Endothelial cell of umbilical vein (primary cell): Measurements from ENCODE around the gene INSL6. TPM values are rescaled to one million over a fixed set of nuclear protein-coding genes. Genes with fewer than 3 reads are reported as not detected.

ENCODE experiments used
- BruUV-seq: library from RNA; stranded (reverse); fragments of 400-500 nt; replicated peaks from 2 replicates; lab custom pipeline; 2021; lab: Mats Ljungman, UMichigan
- CTCF ChIA-PET: fragments of 300-600, 350-600 bp; sonication (Branson Sonifier 250); formaldehyde crosslinking; loops from one replicate; lab custom pipeline; 2021; ENCODE audit warnings: antibody characterized with exemption, inconsistent platforms; lab: Charles Lee
- POLR2A ChIA-PET: fragments of 300-600, 350-600 bp; sonication (Branson Sonifier 250); formaldehyde crosslinking; loops from one replicate; lab custom pipeline; 2021; ENCODE audit warnings: antibody characterized with exemption, inconsistent platforms; lab: Charles Lee
- DNase-seq: peaks from one replicate; pipeline ENCODE4 v3.0.0-alpha.2; 2011; ENCODE audit warnings: low read depth, low spot score
- FAIRE-seq: peaks from 2 replicates; lab custom pipeline; 2011; peaks lifted over from hg19 to GRCh38; lab: Jason Lieb, UNC
- H2AFZ ChIP-seq: 2 replicates; pipeline ENCODE4 v1.6.0; 2012; ENCODE audit warnings: low read depth, low read length, control low read depth, inconsistent platforms
- H3K27ac ChIP-seq: 2 replicates; pipeline ENCODE4 v1.5.1; 2011; ENCODE audit warnings: low read depth, mild to moderate bottlenecking, control low read depth, low read length, moderate library complexity; ENCODE audit not compliant: insufficient read depth
- H3K27me3 ChIP-seq, 2 experiments: 2 replicates each; pipeline versions ENCODE4 v1.6.0 to v1.6.1; 2011; ENCODE audit warnings: low read length in 2 of 2, mixed read lengths in 1 of 2; ENCODE audit not compliant: control insufficient read depth in 2 of 2, insufficient read depth in 2 of 2
- H3K36me3 ChIP-seq, 2 experiments: 2 replicates in 1 of 2; 3 replicates in 1 of 2; pipeline ENCODE4 v1.5.1; 2011; ENCODE audit warnings: low read length in 2 of 2, mild to moderate bottlenecking in 1 of 2, moderate library complexity in 1 of 2; ENCODE audit not compliant: control insufficient read depth in 2 of 2, insufficient read depth in 2 of 2; ENCODE audit errors: extremely low read depth in 1 of 2
- H3K4me1 ChIP-seq: 3 replicates; pipeline ENCODE4 v1.5.1; 2011; ENCODE audit warnings: mild to moderate bottlenecking, low read length; ENCODE audit not compliant: control insufficient read depth, insufficient read depth; ENCODE audit errors: extremely low read depth
- H3K4me2 ChIP-seq: 2 replicates; pipeline ENCODE4 v1.6.1; 2011; ENCODE audit warnings: low read length, control low read depth, mixed read lengths; ENCODE audit not compliant: insufficient read depth
- H3K4me3 ChIP-seq, 3 experiments: fragments of 200-600 bp in 1 of 3; sonication (generic), shearing (Covaris generic) in 1 of 3; replicated peaks in 1 of 3; 2 replicates each; pipeline ENCODE4 v1.5.1; 2011 to 2016; ENCODE audit warnings: control low read depth in 3 of 3, low read length in 3 of 3, mild to moderate bottlenecking in 2 of 3, inconsistent platforms in 1 of 3, low read depth in 1 of 3, moderate library complexity in 1 of 3; ENCODE audit not compliant: insufficient read depth in 1 of 3
- H3K79me2 ChIP-seq: 2 replicates; pipeline ENCODE4 v1.6.0; 2012; ENCODE audit warnings: low read length, inconsistent platforms; ENCODE audit not compliant: control insufficient read depth, insufficient read depth
- H3K9ac ChIP-seq: replicated peaks from 2 replicates; pipeline ENCODE3; 2011; ENCODE audit warnings: low read length, control low read depth; ENCODE audit not compliant: insufficient read depth; ENCODE audit errors: extremely low read depth
- H3K9me1 ChIP-seq: replicated peaks from 3 replicates; pipeline ENCODE4 v1.6.0; 2011; ENCODE audit warnings: mild to moderate bottlenecking, low read length; ENCODE audit not compliant: control insufficient read depth, insufficient read depth; ENCODE audit errors: extremely low read depth
- H3K9me3 ChIP-seq: replicated peaks from 2 replicates; pipeline ENCODE4 v1.5.1; 2012; ENCODE audit warnings: low read length, inconsistent platforms; ENCODE audit not compliant: control insufficient read depth, insufficient read depth
- H4K20me1 ChIP-seq: replicated peaks from 2 replicates; pipeline ENCODE3; 2011; ENCODE audit warnings: mild to moderate bottlenecking, low read length; ENCODE audit not compliant: control insufficient read depth, insufficient read depth; ENCODE audit errors: extremely low read depth
- CTCF ChIP-seq, 2 donors: IDR thresholded peaks; 1 replicate in 1 of 2; 2 replicates in 1 of 2; pipeline ENCODE4 v1.5.1; 2011; ENCODE audit warnings: low read length in 2 of 2, mild to moderate bottlenecking in 2 of 2, moderate library complexity in 2 of 2, control low read depth in 1 of 2, inconsistent platforms in 1 of 2, low read depth in 1 of 2; ENCODE audit not compliant: insufficient read depth in 1 of 2; ENCODE audit errors: extremely low read depth in 1 of 2
- EZH2 ChIP-seq: IDR thresholded peaks from 2 replicates; pipeline ENCODE4 v1.6.1; 2012; ENCODE audit warnings: borderline replicate concordance, low read depth, mild to moderate bottlenecking, moderate library complexity, low read length, inconsistent platforms; ENCODE audit not compliant: severe bottlenecking
- FOS ChIP-seq: IDR thresholded peaks from 2 replicates; pipeline ENCODE4 v1.6.1; 2011; ENCODE audit warnings: mild to moderate bottlenecking, low read length, moderate library complexity, borderline replicate concordance; ENCODE audit not compliant: insufficient read depth
- GATA2 ChIP-seq: IDR thresholded peaks from 2 replicates; pipeline ENCODE4 v1.7.0; 2011; ENCODE audit warnings: low read depth, mild to moderate bottlenecking, moderate library complexity, mixed read lengths, low read length; ENCODE audit not compliant: insufficient read length, insufficient read depth
- JUN ChIP-seq: IDR thresholded peaks from 2 replicates; pipeline ENCODE4 v1.6.1; 2011; ENCODE audit warnings: borderline replicate concordance, low read depth; ENCODE audit not compliant: insufficient read length, insufficient read depth
- MAX ChIP-seq: IDR thresholded peaks from 2 replicates; pipeline ENCODE4 v1.6.1; 2011; ENCODE audit not compliant: insufficient read depth, insufficient read length
- MYC ChIP-seq: IDR thresholded peaks from one replicate; pipeline ENCODE4 v1.6.1; 2011; ENCODE audit warnings: mild to moderate bottlenecking, low read depth, low read length
- dilution Hi-C: fragments of 300-500 bp; cut with MboI; formaldehyde crosslinking; loops from one replicate; pipeline ENCODE4 v1.15.0; 2019; ENCODE audit warnings: low sequenced_read_pairs; ENCODE audit not compliant: extremely low pct_ligation_motif_present
- intact Hi-C: fragments of 100-400 bp; cut with micrococcal nuclease; formaldehyde crosslinking; loops from one replicate; pipeline ENCODE4 v1.10.0; 2022
- polyA plus RNA-seq, 4 experiments: library from polyadenylated mRNA; depleted of rRNA in 3 of 4; stranded (reverse) in 3 of 4; unstranded in 1 of 4; fragments of >200 nt; gene quantifications; 2 replicates each; pipeline versions ENCODE4 v1.2.1 to v1.2.3, GENCODE V29; 2011 to 2012; ENCODE audit warnings: missing spikeins in 1 of 4
- small RNA-seq: library from RNA; depleted of rRNA; stranded (forward); fragments of <200 nt; gene quantifications from one replicate; pipeline ENCODE3, GENCODE V24; 2012; ENCODE audit warnings: low replicate concordance, low read depth; ENCODE audit not compliant: insufficient read depth, insufficient read length
- total RNA-seq: library from RNA; stranded (reverse); gene quantifications from 2 replicates; pipeline ENCODE4 v1.2.3, GENCODE V29; 2021

The INSL6 gene
- total and polyA plus RNA-seq, 2 donors (not counting 3 experiments of a cell fraction or from before 2014, with no cell fraction given), result not detected

GRCh38 chr9:5113994-5114748, 71.3 kb downstream of the INSL6 start:
- H3K27ac ChIP-seq, result no peak overlapping the region
- CTCF ChIA-PET, result no interaction called here
- dilution Hi-C loops, result no loop called here
- POLR2A ChIA-PET, result no interaction called here
- intact Hi-C loops, result no loop called here
- H3K36me3 ChIP-seq, result peaks cover 0 to 15% of the 10 kb centered on the region in 2 experiments
- FAIRE-seq (no peak), DNase-seq (no peak)
- no peak overlapping the region for H3K4me3 ChIP-seq
- H3K9me1 ChIP-seq, result no peaks in the 10 kb centered on the region
- H4K20me1 ChIP-seq, result no peaks in the 10 kb centered on the region
- no peak overlapping the region for H2AFZ ChIP-seq
- H3K9ac ChIP-seq, result no peak overlapping the region
- H3K4me2 ChIP-seq, result no peak overlapping the region
- H3K79me2 ChIP-seq, result no peaks in the 10 kb centered on the region
- H3K4me1 ChIP-seq, result no peaks in the 10 kb centered on the region
- no TSS peak for BruUV-seq
- no peak for TF ChIP-seq GATA2
- TF ChIP-seq EZH2, result no peak
- no peak for TF ChIP-seq MAX
- no peak for TF ChIP-seq JUN
- no peak for TF ChIP-seq CTCF (IDR thresholded peaks at IDR 0.05; ENCODE audit: extremely low read depth in 1 of 2, insufficient read depth in 1 of 2, low read depth in 1 of 2, low read length in 2 of 2)
- no peak for TF ChIP-seq MYC
- no peak for TF ChIP-seq FOS
- H3K27me3 ChIP-seq, result no peaks in the 10 kb centered on the region
- no peaks in the 10 kb centered on the region for H3K9me3 ChIP-seq

Small RNAs within 50 kb of the gene (small RNA-seq; reads per million reads assigned to genes)
- not detected for gene AL133547.1

Other genes with a start within 250 kb of the INSL6 start
- gene JAK2, start 200.4 kb downstream of the INSL6 start, total RNA-seq, result 9.7 and 10.3 TPM in 2 replicates
- gene JAK2, start 200.4 kb downstream of the INSL6 start, polyA plus RNA-seq, result 1.6 and 2.1 TPM in 2 replicates
- not detected in 2 replicates for gene INSL4, start 45.8 kb upstream of the INSL6 start, total RNA-seq
- gene INSL4, start 45.8 kb upstream of the INSL6 start, polyA plus RNA-seq, result not detected in 2 replicates
- 0.48 TPM in 1 of 2 replicates, not detected in the other for gene RLN2, start 119.1 kb upstream of the INSL6 start, total RNA-seq
- gene RLN2, start 119.1 kb upstream of the INSL6 start, polyA plus RNA-seq, result 0.41 and 0.43 TPM in 2 replicates
- gene RLN1, start 154.2 kb upstream of the INSL6 start, total RNA-seq, result not detected in 2 replicates
- not detected in 2 replicates for gene RLN1, start 154.2 kb upstream of the INSL6 start, polyA plus RNA-seq